K562 (cell line): ENCODE results near the gene RTBDN. TPM values are rescaled to one million over a fixed set of nuclear protein-coding genes. Genes with fewer than 3 reads are reported as not detected.

ENCODE experiments used
- ARID1B ChIP-seq: fragments of 450-650 bp; IDR thresholded peaks from 2 replicates; pipeline ENCODE4 v1.6.1; 2016; ENCODE audit warnings: antibody characterized with exemption, mild to moderate bottlenecking, inconsistent platforms
- ATF7 ChIP-seq: fragments of 450-650 bp; IDR thresholded peaks from 2 replicates; pipeline ENCODE4 v1.7.1; 2014; ENCODE audit warnings: mild to moderate bottlenecking, moderate library complexity
- BCOR ChIP-seq: fragments of 450-650 bp; IDR thresholded peaks from 2 replicates; pipeline ENCODE4 v1.6.1; 2016
- BHLHE40 ChIP-seq: IDR thresholded peaks from 2 replicates; pipeline ENCODE4 v1.6.1; 2011; ENCODE audit warnings: low read length, improper control_type of control experiment
- E2F4 ChIP-seq: sonication (generic); formaldehyde crosslinking; IDR thresholded peaks from 2 replicates; pipeline ENCODE4 v1.8.0; 2022; ENCODE audit warnings: mild to moderate bottlenecking, low read depth, missing genetic modification reagents
- E2F8 ChIP-seq: fragments of 450-650 bp; IDR thresholded peaks from 2 replicates; pipeline ENCODE4 v1.7.1; 2018; ENCODE audit warnings: mild to moderate bottlenecking, low read depth; ENCODE audit not compliant: partially characterized antibody
- ETV5 ChIP-seq: sonication (generic); formaldehyde crosslinking; IDR thresholded peaks from 2 replicates; pipeline ENCODE4 v1.4.0; 2020; ENCODE audit warnings: low read depth, mild to moderate bottlenecking, missing genetic modification reagents
- ETV6 ChIP-seq, 3 experiments: fragments of 150-350 bp in 1 of 3; sonication (generic) in 1 of 3; formaldehyde crosslinking in 1 of 3; IDR thresholded peaks; 2 replicates each; pipeline versions ENCODE4 v1.6.1 to v1.8.0; 2014 to 2022; ENCODE audit warnings: borderline replicate concordance in 2 of 3, low read depth in 2 of 3, antibody characterized with exemption in 1 of 3, low read length in 1 of 3, mild to moderate bottlenecking in 1 of 3, missing genetic modification reagents in 1 of 3
- HDAC3 ChIP-seq: fragments of 450-650 bp; IDR thresholded peaks from 2 replicates; pipeline ENCODE4 v1.6.1; 2018; ENCODE audit warnings: borderline replicate concordance, mild to moderate bottlenecking, moderate library complexity; ENCODE audit not compliant: partially characterized antibody
- NFATC3 ChIP-seq: fragments of 450-650 bp; IDR thresholded peaks from 2 replicates; pipeline ENCODE4 v1.6.1; 2017; ENCODE audit warnings: mild to moderate bottlenecking
- PREB ChIP-seq: sonication (generic); formaldehyde crosslinking; IDR thresholded peaks from 2 replicates; pipeline ENCODE4 v1.8.1; 2023; ENCODE audit warnings: mild to moderate bottlenecking, missing genetic modification reagents
- RB1 ChIP-seq: fragments of 450-650 bp; IDR thresholded peaks from 2 replicates; pipeline ENCODE4 v1.6.1; 2017; ENCODE audit warnings: low read depth, mild to moderate bottlenecking
- TCF3 ChIP-seq: sonication (generic); formaldehyde crosslinking; IDR thresholded peaks from 2 replicates; pipeline ENCODE4 v1.4.0; 2020; ENCODE audit warnings: mild to moderate bottlenecking, missing genetic modification reagents
- TGIF2 ChIP-seq: sonication (generic); formaldehyde crosslinking; IDR thresholded peaks from 2 replicates; pipeline ENCODE4 v1.8.1; 2022; ENCODE audit warnings: mild to moderate bottlenecking, missing genetic modification reagents, moderate library complexity
- ZBTB34 ChIP-seq: fragments of 250-450 bp; sonication (Bioruptor Pico); IDR thresholded peaks from 2 replicates; pipeline ENCODE4 v1.8.0; 2021; ENCODE audit warnings: mild to moderate bottlenecking, moderate library complexity
- ZFP30 ChIP-seq: fragments of 250-450 bp; sonication (Bioruptor Pico); IDR thresholded peaks from 2 replicates; pipeline ENCODE4 v1.8.0; 2022; ENCODE audit warnings: moderate library complexity, mild to moderate bottlenecking, inconsistent platforms, borderline replicate concordance
- ZNF3 ChIP-seq: fragments of 250-450 bp; sonication (Bioruptor Pico); IDR thresholded peaks from 2 replicates; pipeline ENCODE4 v1.5.0; 2021; ENCODE audit warnings: mild to moderate bottlenecking, moderate library complexity
- polyA plus RNA-seq, 8 experiments: library from polyadenylated mRNA; depleted of rRNA in 4 of 8; stranded (reverse) in 5 of 8; unstranded in 3 of 8; fragments of >200 nt; fragmentation: Nextera tagmentation in 2 of 8; fragmentation: Illumina TruSeq in 1 of 8; extraction: Ambion mirVana in 2 of 8; extraction: Trizol in 1 of 8; gene quantifications; 2 replicates each; pipeline versions ENCODE4 v1.2.1 to v1.2.3, GENCODE V29; 2011 to 2014; ENCODE audit warnings: inconsistent platforms in 1 of 8, missing spikeins in 1 of 8
- total RNA-seq, 7 experiments: library from RNA; depleted of rRNA in 6 of 7; stranded (reverse); fragments of >200 nt in 6 of 7; fragmentation: Illumina TruSeq in 2 of 7; extraction: Trizol in 2 of 7; gene quantifications; 2 replicates each; pipeline versions ENCODE4 v1.2.1 to v1.2.3, GENCODE V29; 2011 to 2021; ENCODE audit warnings: low replicate concordance in 1 of 7

Gene RTBDN
- total and polyA plus RNA-seq, 9 of the 15 experiments (the other 6 are each of a cell fraction or from before 2014, with no cell fraction given): 0.20 to 2.3 (median 0.72) TPM; not detected in 1

GRCh38 chr19:12838182-12838885, 4.0 kb upstream of the RTBDN start, which contains the start of gene MAST1 (continued):
- TF ChIP-seq E2F8 (no peak), ZNF3 (no peak), BCOR (no peak), TCF3 (CRISPR knock-in tag) (no peak), E2F4 (CRISPR knock-in tag) (no peak), BHLHE40 (no peak; the same call in 1 of the 2 replicates), NFATC3 (no peak), ETV6 (IDR thresholded peaks at IDR 0.05; ENCODE audit: borderline replicate concordance in 1 of 2, low read depth in 2 of 2, low read length in 1 of 2) (no peak), ETV6 (CRISPR knock-in tag; IDR thresholded peaks at IDR 0.05; ENCODE audit: borderline replicate concordance) (no peak), HDAC3 (no peak), PREB (CRISPR knock-in tag) (no peak), ZBTB34 (no peak), ATF7 (no peak), TGIF2 (no peak), ETV5 (no peak), ARID1B (no peak), ZFP30 (CRISPR knock-in tag) (no peak), RB1 (peak; percentile 92)
